Inflammatory macrophage treated with lipopolysaccharide for 4 hours (primary cell): ENCODE results near the gene SHROOM2.

Source experiments
- DNase-seq: peaks from one replicate; pipeline ENCODE4 v3.0.0-alpha.2; 2020

SHROOM2 gene

GRCh38 chrX:9903146-9903545, 116.9 kb downstream of the SHROOM2 start:
- DNase-seq = no peak

GRCh38 chrX:9905288-9905687, 119.1 kb downstream of the SHROOM2 start:
- no peak for DNase-seq

- DNase-seq = no peak
These were observed 119.5 kb downstream of the SHROOM2 start for GRCh38 chrX:9905721-9906120.

- no peak for DNase-seq
These were observed 120.7 kb downstream of the SHROOM2 start for GRCh38 chrX:9906919-9907318.

- DNase-seq = peak; percentile 44
These were observed 121.6 kb downstream of the SHROOM2 start for GRCh38 chrX:9907645-9908387.

- no peak for DNase-seq
These were observed 123.0 kb downstream of the SHROOM2 start for GRCh38 chrX:9909254-9909653.

GRCh38 chrX:9911487-9911886, 125.3 kb downstream of the SHROOM2 start:
- no peak for DNase-seq

GRCh38 chrX:9912351-9913145, 126.3 kb downstream of the SHROOM2 start:
- DNase-seq = no peak

- no peak for DNase-seq
These were observed 126.9 kb downstream of the SHROOM2 start for GRCh38 chrX:9913146-9913433.

GRCh38 chrX:9917861-9918260, 131.6 kb downstream of the SHROOM2 start:
- DNase-seq = no peak

- DNase-seq = no peak
These were observed 133.5 kb downstream of the SHROOM2 start for GRCh38 chrX:9919632-9920172.

GRCh38 chrX:9921407-9921806, 135.2 kb downstream of the SHROOM2 start:
- no peak for DNase-seq

- no peak for DNase-seq
These were observed 137.1 kb downstream of the SHROOM2 start for GRCh38 chrX:9923357-9923756.

GRCh38 chrX:9926002-9926401, 139.8 kb downstream of the SHROOM2 start:
- DNase-seq = no peak

GRCh38 chrX:9927698-9928482, 141.7 kb downstream of the SHROOM2 start:
- DNase-seq = no peak

GRCh38 chrX:9935436-9935835, 149.2 kb downstream of the SHROOM2 start:
- no peak for DNase-seq

GRCh38 chrX:9937761-9938160, 151.5 kb downstream of the SHROOM2 start:
- no peak for DNase-seq

GRCh38 chrX:9938516-9938915, 152.3 kb downstream of the SHROOM2 start:
- no peak for DNase-seq

GRCh38 chrX:9940421-9940820, 154.2 kb downstream of the SHROOM2 start:
- DNase-seq = no peak

- peak; percentile 27 for DNase-seq
These were observed 155.9 kb downstream of the SHROOM2 start for GRCh38 chrX:9942086-9942485.

GRCh38 chrX:9943420-9943819, 157.2 kb downstream of the SHROOM2 start:
- no peak for DNase-seq

- no peak for DNase-seq
These were observed 161.0 kb downstream of the SHROOM2 start for GRCh38 chrX:9947131-9947794.

GRCh38 chrX:9948406-9948805, 162.2 kb downstream of the SHROOM2 start:
- DNase-seq = no peak
